Sigmoid colon (tissue), 7 donors: ENCODE data around the gene CTSL. TPM values are rescaled to one million over a fixed set of nuclear protein-coding genes. Genes with fewer than 3 reads are reported as not detected.

ENCODE experiments used
- DNase-seq: peaks from one replicate; pipeline ENCODE4 v3.0.0-alpha.2; 2019
- H3K27ac ChIP-seq, 4 donors: fragments of 200-600 bp; sonication (generic); one replicate each; pipeline ENCODE4 v1.5.1; 2016 to 2019; ENCODE audit warnings: mild to moderate bottlenecking in 1 of 4
- H3K27me3 ChIP-seq, 3 donors: fragments of 200-600 bp; sonication (generic); one replicate each; pipeline ENCODE4 v1.5.1; 2019; ENCODE audit warnings: mild to moderate bottlenecking in 1 of 3
- H3K36me3 ChIP-seq, 4 donors: fragments of 200-600 bp; sonication (generic); one replicate each; pipeline ENCODE4 v1.5.1; 2016 to 2019
- H3K4me1 ChIP-seq, 4 donors: fragments of 200-600 bp; sonication (generic); one replicate each; pipeline ENCODE4 v1.5.1; 2017 to 2019
- H3K4me3 ChIP-seq, 4 donors: fragments of 200-600 bp; sonication (generic); one replicate each; pipeline ENCODE4 v1.5.1; 2017 to 2019; ENCODE audit warnings: mild to moderate bottlenecking in 2 of 4, moderate library complexity in 1 of 4
- H3K9me3 ChIP-seq, 4 donors: fragments of 200-600 bp in 3 of 4; sonication (generic) in 3 of 4; one replicate each; pipeline versions ENCODE4 v1.5.1 to v1.6.1; 2013 to 2019
- CTCF ChIP-seq, 4 experiments: fragments of 450-650 bp in 3 of 4; fragments of 200-600 bp in 1 of 4; IDR thresholded peaks; one replicate each; pipeline ENCODE4 v1.5.1; 2016 to 2019; ENCODE audit warnings: antibody characterized with exemption in 4 of 4, mild to moderate bottlenecking in 3 of 4, moderate library complexity in 2 of 4
- EP300 ChIP-seq, 4 donors: sonication (generic); formaldehyde crosslinking; IDR thresholded peaks; one replicate each; pipeline ENCODE4 v1.6.1; 2017; ENCODE audit warnings: antibody characterized with exemption in 4 of 4
- POLR2A ChIP-seq, 2 donors: fragments of 450-650 bp; IDR thresholded peaks; one replicate each; pipeline ENCODE4 v1.6.1; 2016; ENCODE audit warnings: antibody characterized with exemption in 2 of 2, mild to moderate bottlenecking in 2 of 2, moderate library complexity in 2 of 2
- POLR2AphosphoS5 ChIP-seq, 4 donors: sonication (generic); formaldehyde crosslinking; IDR thresholded peaks; one replicate each; pipeline ENCODE4 v1.6.1; 2017; ENCODE audit warnings: antibody characterized with exemption in 4 of 4
- WGBS, 2 donors: extraction: QIAGEN DNeasy Blood & Tissue Kit; methylation state at CpG; one replicate each; pipeline ENCODE4 v1.1.7; 2013; 5-methylcytosine and 5-hydroxymethylcytosine counted together
- intact Hi-C: fragments of 100-400 bp; cut with DNase I; formaldehyde crosslinking; loops from one replicate; pipeline ENCODE4 v1.15.1; 2023
- polyA plus RNA-seq, 3 donors: library from polyadenylated mRNA; stranded (reverse); fragments of 200-250 nt; gene quantifications; one replicate each; pipeline ENCODE4 v1.2.3, GENCODE V29; 2013
- total RNA-seq, 4 donors: library from RNA; depleted of rRNA; stranded (reverse); fragments of >200 nt; gene quantifications; one replicate each; pipeline ENCODE4 v1.1.0, GENCODE V29; 2016
- donor health status: healthy with polysubstance abuse.
- donor health status: Bipolar disorder and iron deficiency.
- donor health status: healthy.

CTSL gene
- total and polyA plus RNA-seq, 7 donors: 35.4 to 179 (median 107) TPM

GRCh38 chr9:87686520-87687090, 39.3 kb upstream of the CTSL start:
- peaks cover 0 to 34% (median 29%) of the 10 kb centered on the region in 4 donors for H3K4me1 ChIP-seq
- H3K36me3 ChIP-seq: peaks cover 0 to 27% (median 9%) of the 10 kb centered on the region in 4 donors
- 95 to 96% methylated on average over 14 of the region's 14 CpGs for WGBS, 2 donors
- H3K27ac ChIP-seq: peak overlapping the region in 3 of 4 donors; percentile 48 to 66 (median 59)
- intact Hi-C loops: loop anchor here (5.0 kb wide), 1 partner anchor 41 kb away; the partner anchor contains the start of gene CTSL
- TF ChIP-seq POLR2A (IDR thresholded peaks at IDR 0.05) (no peak), POLR2AphosphoS5 (IDR thresholded peaks at IDR 0.05) (no peak), CTCF (IDR thresholded peaks at IDR 0.05) (no peak), EP300 (IDR thresholded peaks at IDR 0.05) (no peak)
- H3K27me3 ChIP-seq: no peaks in the 10 kb centered on the region
- no peak for DNase-seq
- H3K9me3 ChIP-seq: no peaks in the 10 kb centered on the region
- H3K4me3 ChIP-seq: no peak overlapping the region

GRCh38 chr9:87687207-87687606, 38.7 kb upstream of the CTSL start:
- WGBS, 2 donors: 46 to 69% methylated on average over 4 of the region's 4 CpGs
- H3K27ac ChIP-seq: peak overlapping the region in 3 of 4 donors; percentile 48 to 66 (median 59)
- no peak for DNase-seq
- peaks cover 0 to 21% (median 3%) of the 10 kb centered on the region in 4 donors for H3K36me3 ChIP-seq
- intact Hi-C loops: loop anchor here (5.0 kb wide), 1 partner anchor 40 kb away; the partner anchor contains the start of gene CTSL
- no peaks in the 10 kb centered on the region for H3K27me3 ChIP-seq
- H3K4me1 ChIP-seq: peaks cover 0 to 34% (median 29%) of the 10 kb centered on the region in 4 donors
- TF ChIP-seq POLR2AphosphoS5 (IDR thresholded peaks at IDR 0.05) (peak in 2 of 4 donors; percentile 25 to 64), POLR2A (IDR thresholded peaks at IDR 0.05) (no peak), EP300 (IDR thresholded peaks at IDR 0.05) (peak in 1 of 4 donors; percentile 9)
- H3K4me3 ChIP-seq: no peak overlapping the region
- H3K9me3 ChIP-seq: no peaks in the 10 kb centered on the region

- DNase-seq: no peak
- intact Hi-C loops: no loop called here
- WGBS, 2 donors: 96% methylated on average over 3 of the region's 3 CpGs
- no peak for TF ChIP-seq CTCF (IDR thresholded peaks at IDR 0.05)
- no peak for TF ChIP-seq EP300 (IDR thresholded peaks at IDR 0.05)
- TF ChIP-seq POLR2A (IDR thresholded peaks at IDR 0.05): no peak
- no peak for TF ChIP-seq POLR2AphosphoS5 (IDR thresholded peaks at IDR 0.05)
- Histone ChIP-seq H3K27me3 (no peaks in the 10 kb centered on the region), H3K9me3 (no peaks in the 10 kb centered on the region), H3K4me3 (no peak overlapping the region), H3K27ac (no peak overlapping the region), H3K36me3 (peaks cover 8 to 57% (median 25%) of the 10 kb centered on the region in 4 donors), H3K4me1 (no peaks in the 10 kb centered on the region)
These were observed 31.6 kb upstream of the CTSL start for GRCh38 chr9:87694236-87694755.

- Histone ChIP-seq H3K27me3 (no peaks in the 10 kb centered on the region), H3K36me3 (peaks cover 8 to 69% (median 28%) of the 10 kb centered on the region in 4 donors), H3K4me3 (no peak overlapping the region), H3K4me1 (no peaks in the 10 kb centered on the region), H3K27ac (no peak overlapping the region), H3K9me3 (no peaks in the 10 kb centered on the region)
- intact Hi-C loops: no loop called here
- TF ChIP-seq POLR2A (IDR thresholded peaks at IDR 0.05) (no peak), POLR2AphosphoS5 (IDR thresholded peaks at IDR 0.05) (no peak), CTCF (IDR thresholded peaks at IDR 0.05) (no peak), EP300 (IDR thresholded peaks at IDR 0.05) (no peak)
- no peak for DNase-seq
- 80 to 82% methylated on average over 1 of the region's 1 CpG for WGBS, 2 donors
These were observed 30.4 kb upstream of the CTSL start for GRCh38 chr9:87695523-87695922.

GRCh38 chr9:87696641-87697040, 29.3 kb upstream of the CTSL start:
- Histone ChIP-seq H3K27me3 (no peaks in the 10 kb centered on the region), H3K36me3 (peaks cover 8 to 81% (median 28%) of the 10 kb centered on the region in 4 donors), H3K4me1 (no peaks in the 10 kb centered on the region), H3K9me3 (no peaks in the 10 kb centered on the region), H3K4me3 (no peak overlapping the region), H3K27ac (no peak overlapping the region)
- DNase-seq: no peak
- TF ChIP-seq POLR2A (IDR thresholded peaks at IDR 0.05): no peak
- no peak for TF ChIP-seq EP300 (IDR thresholded peaks at IDR 0.05)
- TF ChIP-seq POLR2AphosphoS5 (IDR thresholded peaks at IDR 0.05): no peak
- TF ChIP-seq CTCF (IDR thresholded peaks at IDR 0.05): no peak
- 85 to 94% methylated on average over 7 of the region's 7 CpGs for WGBS, 2 donors
- intact Hi-C loops: no loop called here
